BLaER1 (cell line): ENCODE measurements around the gene MYO1D.
A peak's percentile ranks its signal among the peaks of the same experiment; 100 is the strongest.

ENCODE experiments used
- H3K27ac ChIP-seq: shearing (Covaris generic); formaldehyde crosslinking; 2 replicates; pipeline ENCODE4 v1.8.1; 2022
- H3K27me3 ChIP-seq: shearing (Covaris generic); formaldehyde crosslinking; 2 replicates; pipeline ENCODE4 v1.8.1; 2022
- H3K36me3 ChIP-seq: shearing (Covaris generic); formaldehyde crosslinking; 2 replicates; pipeline ENCODE4 v1.8.1; 2022
- H3K4me1 ChIP-seq: shearing (Covaris generic); formaldehyde crosslinking; 2 replicates; pipeline ENCODE4 v1.8.1; 2022
- H3K4me2 ChIP-seq: shearing (Covaris generic); formaldehyde crosslinking; 2 replicates; pipeline ENCODE4 v1.8.1; 2022
- H3K4me3 ChIP-seq: shearing (Covaris generic); formaldehyde crosslinking; 2 replicates; pipeline ENCODE4 v1.8.1; 2022
- H3K9ac ChIP-seq: shearing (Covaris generic); formaldehyde crosslinking; 2 replicates; pipeline ENCODE4 v1.8.1; 2022
- H3K9me3 ChIP-seq: shearing (Covaris generic); formaldehyde crosslinking; 2 replicates; pipeline ENCODE4 v1.8.1; 2022
- H4K20me1 ChIP-seq: shearing (Covaris generic); formaldehyde crosslinking; 2 replicates; pipeline ENCODE4 v1.8.1; 2022
- Cebpa-rat ChIP-seq: shearing (Covaris generic); IDR thresholded peaks from 2 replicates; pipeline ENCODE4 v1.8.1; 2022

Gene MYO1D

DNA sequence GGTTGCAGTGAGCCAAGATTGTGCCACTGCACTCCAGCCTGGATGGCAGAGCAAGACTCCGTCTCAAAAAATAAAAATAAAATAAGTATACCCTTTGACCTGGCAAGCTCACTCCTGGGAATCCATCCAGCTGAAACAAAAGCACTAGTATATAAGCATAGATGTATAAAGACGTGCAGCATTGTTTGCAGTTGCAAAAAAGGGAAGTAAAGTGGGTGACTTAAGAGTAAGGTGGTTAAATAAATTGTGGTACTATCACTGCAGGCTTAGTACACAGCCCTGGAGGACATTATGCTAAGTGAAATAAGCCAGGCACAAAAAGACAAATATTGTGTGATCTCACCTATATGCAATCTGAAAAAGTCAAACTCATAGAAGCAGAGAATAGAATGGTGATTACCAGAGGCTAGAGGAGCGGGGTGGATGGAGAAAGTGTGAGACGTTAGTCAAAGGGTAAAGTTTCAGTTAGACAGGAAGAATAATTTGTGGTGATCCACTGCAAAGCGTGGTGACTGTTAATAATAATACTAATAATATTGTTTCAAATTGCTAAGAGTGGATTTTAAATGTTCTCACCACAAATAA is 113.0 kb downstream of the MYO1D start:
- Histone ChIP-seq H3K9me3 (no peaks in the 10 kb centered on the region), H3K9ac (no peak overlapping the region), H3K36me3 (no peaks in the 10 kb centered on the region), H3K4me1 (no peaks in the 10 kb centered on the region), H3K27ac (no peak overlapping the region), H3K4me2 (no peak overlapping the region), H4K20me1 (no peaks in the 10 kb centered on the region), H3K27me3 (no peaks in the 10 kb centered on the region), H3K4me3 (no peak overlapping the region)
- TF ChIP-seq Cebpa-rat, result no peak

DNA sequence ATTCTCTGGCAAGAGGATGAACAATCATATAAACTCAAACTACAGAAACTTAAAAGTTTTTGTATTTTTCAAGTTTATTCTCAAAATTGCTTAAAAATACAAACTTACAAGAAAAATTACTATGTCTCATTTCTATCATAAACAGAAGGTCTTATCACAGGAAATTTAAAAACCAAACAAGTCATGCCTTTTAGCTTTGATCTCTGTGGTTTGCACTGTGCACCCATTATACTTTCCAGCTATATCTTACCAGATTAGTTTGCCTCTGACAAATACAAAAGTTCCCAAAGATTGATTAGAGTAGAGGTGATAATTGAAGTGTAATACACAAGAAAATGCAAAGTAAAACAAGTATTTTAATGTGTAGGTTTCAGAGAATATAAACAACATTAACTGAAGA is 117.4 kb downstream of the MYO1D start:
- H3K4me1 ChIP-seq, result no peaks in the 10 kb centered on the region
- H4K20me1 ChIP-seq, result no peaks in the 10 kb centered on the region
- TF ChIP-seq Cebpa-rat, result no peak

DNA sequence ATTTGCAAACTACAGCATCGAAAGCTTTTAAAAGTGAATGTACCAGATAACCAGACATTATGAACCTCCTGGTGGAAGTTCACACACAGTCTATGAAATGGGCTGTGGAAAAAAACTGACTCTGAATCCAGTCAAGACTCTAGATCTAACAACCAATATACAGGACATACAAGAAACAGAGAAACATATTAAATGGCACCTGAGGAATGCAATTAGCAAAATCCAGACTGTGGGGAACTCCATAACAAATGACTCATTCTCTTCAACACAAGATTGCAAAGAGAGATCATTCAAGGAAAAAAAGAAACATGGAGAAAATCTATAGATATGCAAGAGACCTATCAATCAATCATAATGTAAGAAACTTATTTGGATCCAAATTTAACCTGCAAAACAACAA is 119.0 kb downstream of the MYO1D start:
- Histone ChIP-seq H3K36me3 (no peaks in the 10 kb centered on the region), H3K9ac (no peak overlapping the region), H3K4me2 (no peak overlapping the region), H3K27me3 (no peaks in the 10 kb centered on the region), H3K4me1 (no peaks in the 10 kb centered on the region), H3K27ac (no peak overlapping the region), H3K4me3 (no peak overlapping the region), H3K9me3 (no peaks in the 10 kb centered on the region), H4K20me1 (no peaks in the 10 kb centered on the region)
- TF ChIP-seq Cebpa-rat, result no peak

More for the DNA sequence above, 117.4 kb downstream of the MYO1D start:
- Histone ChIP-seq H3K27me3 (no peaks in the 10 kb centered on the region), H3K4me3 (no peak overlapping the region), H3K27ac (no peak overlapping the region), H3K9ac (no peak overlapping the region), H3K9me3 (no peaks in the 10 kb centered on the region), H3K36me3 (no peaks in the 10 kb centered on the region), H3K4me2 (no peak overlapping the region)

DNA sequence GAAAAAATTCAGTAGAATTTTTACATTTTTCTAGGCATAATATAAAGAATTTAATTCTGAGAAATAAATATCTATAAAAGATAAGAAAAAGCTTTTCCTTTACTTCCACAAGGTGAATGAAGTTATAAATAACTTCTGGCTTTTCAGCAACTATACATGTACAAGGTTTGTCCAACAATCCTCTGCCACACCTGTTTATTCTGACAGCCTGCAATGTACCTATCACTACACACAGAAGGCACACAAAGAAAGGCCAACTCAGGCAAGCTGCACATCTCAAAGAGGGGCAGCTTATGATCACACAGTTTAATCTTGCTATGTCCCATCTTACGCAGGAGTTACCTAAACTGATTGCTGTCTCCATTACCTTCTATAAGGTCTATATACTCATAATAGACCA is 120.2 kb downstream of the MYO1D start:
- Histone ChIP-seq H3K27me3 (no peaks in the 10 kb centered on the region), H4K20me1 (no peaks in the 10 kb centered on the region), H3K9me3 (no peaks in the 10 kb centered on the region), H3K36me3 (no peaks in the 10 kb centered on the region), H3K9ac (no peak overlapping the region), H3K27ac (no peak overlapping the region), H3K4me3 (no peak overlapping the region), H3K4me1 (no peaks in the 10 kb centered on the region), H3K4me2 (no peak overlapping the region)
- TF ChIP-seq Cebpa-rat, result no peak

DNA sequence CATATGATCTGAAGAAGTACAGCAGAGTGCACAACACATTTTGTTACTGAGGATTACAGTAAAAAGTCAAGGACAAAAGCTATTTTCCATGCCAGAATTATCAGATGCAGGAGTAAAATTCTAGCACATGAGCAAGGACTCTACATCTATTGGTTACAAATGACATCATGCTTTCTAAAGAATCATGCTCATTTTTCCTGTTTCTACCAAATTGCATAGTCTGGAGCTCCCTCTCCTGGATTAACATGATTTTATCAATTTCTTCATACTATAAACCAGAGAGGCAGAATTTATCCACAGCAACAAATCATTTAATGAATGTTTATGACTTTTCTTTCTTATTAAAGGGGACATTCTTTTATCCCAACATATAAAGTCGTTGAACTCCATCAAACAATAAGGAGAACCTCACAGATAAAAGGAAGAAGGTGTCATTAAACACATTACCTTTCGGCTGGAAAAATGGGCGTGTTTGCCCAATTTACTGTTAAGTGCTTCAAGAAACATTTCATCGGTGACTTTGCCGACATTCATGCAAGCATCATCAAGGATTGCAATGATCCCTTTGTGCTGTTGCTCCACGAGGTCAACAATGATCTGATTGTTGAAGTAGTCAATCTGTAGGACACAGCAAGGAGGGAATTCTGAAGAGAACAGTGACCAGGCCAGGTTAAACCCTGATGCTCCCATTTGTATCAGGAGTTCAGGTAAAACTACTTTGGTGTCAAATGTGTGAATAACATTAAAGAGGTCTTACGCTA is 121.7 kb downstream of the MYO1D start:
- no peaks in the 10 kb centered on the region for H3K4me1 ChIP-seq
- no peak overlapping the region for H3K4me2 ChIP-seq
- H3K9me3 ChIP-seq, result no peaks in the 10 kb centered on the region
- H4K20me1 ChIP-seq, result no peaks in the 10 kb centered on the region
- no peak overlapping the region for H3K4me3 ChIP-seq
- H3K27ac ChIP-seq, result no peak overlapping the region
- H3K36me3 ChIP-seq, result no peaks in the 10 kb centered on the region
- no peaks in the 10 kb centered on the region for H3K27me3 ChIP-seq
- H3K9ac ChIP-seq, result no peak overlapping the region
- TF ChIP-seq Cebpa-rat, result no peak

DNA sequence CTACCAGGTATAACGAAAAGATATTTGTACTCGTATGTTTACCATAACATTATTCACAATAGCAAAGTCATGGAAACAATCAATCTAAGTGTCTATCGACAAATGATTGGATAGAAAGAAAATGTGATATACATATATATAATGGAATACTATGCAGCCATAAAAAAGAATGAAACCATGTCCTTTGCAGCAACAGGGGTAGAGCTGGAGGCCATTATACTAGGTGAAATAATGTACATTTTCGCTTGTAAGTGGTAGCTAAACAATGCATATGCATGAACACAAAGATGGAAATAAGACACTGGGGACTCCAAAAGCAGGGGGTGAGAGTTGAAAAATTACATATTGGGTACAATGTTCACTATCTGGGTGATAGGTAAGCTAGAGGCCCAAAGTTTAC is 124.0 kb downstream of the MYO1D start:
- H4K20me1 ChIP-seq, result no peaks in the 10 kb centered on the region
- H3K27me3 ChIP-seq, result no peaks in the 10 kb centered on the region
- no peak overlapping the region for H3K27ac ChIP-seq
- no peaks in the 10 kb centered on the region for H3K36me3 ChIP-seq
- H3K4me1 ChIP-seq, result no peaks in the 10 kb centered on the region
- no peak overlapping the region for H3K9ac ChIP-seq
- TF ChIP-seq Cebpa-rat, result no peak
- H3K9me3 ChIP-seq, result no peaks in the 10 kb centered on the region
- H3K4me2 ChIP-seq, result no peak overlapping the region
- H3K4me3 ChIP-seq, result no peak overlapping the region

DNA sequence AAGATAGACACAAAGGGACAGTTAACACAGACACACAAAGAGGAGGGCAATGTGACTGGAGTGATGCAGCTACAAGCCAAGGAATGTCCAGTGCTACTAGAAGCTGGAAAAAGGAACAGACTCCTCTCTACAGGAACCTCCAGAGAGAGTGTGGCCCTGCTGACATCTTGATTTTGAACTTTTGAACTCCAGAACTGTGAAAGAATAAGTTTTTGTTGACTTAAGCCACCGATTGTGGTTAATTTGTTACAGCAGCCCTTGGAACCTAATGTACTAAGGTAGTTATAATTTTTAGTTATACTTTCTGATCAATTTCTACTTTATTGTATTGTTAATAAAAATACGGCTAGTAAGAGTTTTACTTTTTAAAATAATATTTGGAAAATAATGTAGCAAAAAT is 129.1 kb downstream of the MYO1D start:
- no peak for TF ChIP-seq Cebpa-rat
- no peak overlapping the region for H3K4me3 ChIP-seq
- no peaks in the 10 kb centered on the region for H3K36me3 ChIP-seq
- H3K9ac ChIP-seq, result no peak overlapping the region
- no peaks in the 10 kb centered on the region for H3K9me3 ChIP-seq
- H3K4me1 ChIP-seq, result peaks cover 4% of the 10 kb centered on the region
- no peak overlapping the region for H3K27ac ChIP-seq
- H3K4me2 ChIP-seq, result no peak overlapping the region
- no peaks in the 10 kb centered on the region for H3K27me3 ChIP-seq
- no peaks in the 10 kb centered on the region for H4K20me1 ChIP-seq

DNA sequence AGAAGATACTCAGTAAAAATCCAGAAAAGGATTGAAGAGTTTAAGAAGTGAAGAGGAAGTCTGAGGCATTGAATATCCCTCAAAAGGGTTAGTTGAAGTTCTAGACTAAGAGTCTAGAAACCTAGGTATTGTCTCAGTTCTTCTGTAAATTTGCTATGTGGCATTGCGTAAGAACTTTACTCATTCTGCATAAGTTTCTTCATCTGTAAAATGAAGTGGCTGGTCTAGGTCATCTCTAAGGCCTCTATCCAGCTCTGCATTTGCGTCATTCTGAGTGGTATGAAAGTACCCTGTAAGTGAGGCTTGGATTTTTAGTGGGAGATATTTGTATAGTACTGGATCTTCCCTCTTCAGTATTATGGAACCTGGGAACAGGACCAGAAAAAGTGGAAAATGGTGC is 130.2 kb downstream of the MYO1D start:
- Histone ChIP-seq H4K20me1 (no peaks in the 10 kb centered on the region), H3K27ac (no peak overlapping the region), H3K27me3 (no peaks in the 10 kb centered on the region), H3K9ac (no peak overlapping the region), H3K9me3 (no peaks in the 10 kb centered on the region), H3K4me1 (peaks cover 11% of the 10 kb centered on the region), H3K36me3 (no peaks in the 10 kb centered on the region), H3K4me2 (no peak overlapping the region), H3K4me3 (no peak overlapping the region)
- no peak for TF ChIP-seq Cebpa-rat

DNA sequence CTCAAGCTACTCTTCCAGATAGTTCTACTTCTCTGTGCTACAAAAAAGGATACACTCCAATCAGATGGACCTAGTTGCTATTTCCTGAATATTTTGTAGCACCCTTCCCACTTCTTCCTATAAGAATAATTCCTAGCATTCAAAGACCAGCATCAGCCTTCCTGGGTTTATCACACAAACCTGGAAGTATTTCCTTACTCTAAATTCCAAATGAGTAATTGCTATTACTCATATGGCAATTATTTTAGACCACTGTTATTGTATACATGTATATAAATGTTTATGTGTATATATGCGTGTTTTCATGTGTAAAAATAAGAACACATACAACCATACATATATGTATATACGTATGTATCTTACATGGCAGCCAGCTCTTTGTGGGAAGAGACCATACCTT is 130.6 kb downstream of the MYO1D start:
- H3K4me3 ChIP-seq, result no peak overlapping the region
- H3K27ac ChIP-seq, result no peak overlapping the region

DNA sequence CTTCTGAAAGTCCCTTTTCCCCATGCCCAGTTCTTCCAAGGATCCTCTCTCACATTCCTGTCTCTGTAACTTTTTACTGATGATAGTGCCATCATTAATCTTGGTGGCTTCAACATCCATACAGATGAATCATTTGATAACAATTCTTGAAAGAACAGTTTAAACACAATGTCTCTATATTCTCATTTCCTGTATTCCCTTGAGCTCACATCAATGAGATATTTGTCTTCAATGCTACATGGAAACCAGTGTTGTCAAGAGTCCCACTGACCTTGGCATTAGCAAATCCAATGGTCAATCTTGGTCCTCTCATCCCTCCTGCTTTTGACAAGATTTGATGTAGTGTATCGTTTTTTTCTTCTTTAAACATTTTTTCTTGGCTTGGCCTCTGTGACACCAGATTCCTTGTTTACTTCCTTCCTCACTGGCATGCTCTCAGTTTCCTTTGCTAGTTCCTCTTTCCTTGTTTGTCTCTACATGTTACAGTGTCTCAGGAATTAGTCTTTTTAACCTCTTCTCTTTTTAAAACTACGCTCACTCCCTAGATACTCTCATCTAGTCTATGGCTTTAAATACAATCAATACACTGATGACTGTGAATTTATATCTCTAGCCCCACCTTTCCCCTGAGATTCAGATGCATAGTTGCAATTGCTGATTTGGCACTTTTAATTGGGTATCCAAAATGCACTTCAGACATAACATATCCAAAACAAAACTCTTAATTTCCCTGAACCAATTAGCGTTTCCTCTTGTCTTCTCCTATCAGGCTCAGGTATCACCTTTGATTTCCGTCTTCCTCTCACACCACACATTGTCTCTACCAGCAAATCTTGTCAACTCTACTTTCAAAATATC is 134.0 kb downstream of the MYO1D start:
- Histone ChIP-seq H3K4me2 (peak overlapping the region; percentile 43), H4K20me1 (no peaks in the 10 kb centered on the region), H3K27ac (no peak overlapping the region), H3K36me3 (no peaks in the 10 kb centered on the region), H3K9ac (no peak overlapping the region), H3K4me1 (peaks cover 11% of the 10 kb centered on the region), H3K4me3 (no peak overlapping the region), H3K27me3 (no peaks in the 10 kb centered on the region), H3K9me3 (no peaks in the 10 kb centered on the region)
- TF ChIP-seq Cebpa-rat, result no peak

More for the DNA sequence above, 130.6 kb downstream of the MYO1D start:
- Histone ChIP-seq H3K9me3 (no peaks in the 10 kb centered on the region), H3K9ac (no peak overlapping the region), H3K4me2 (no peak overlapping the region), H4K20me1 (no peaks in the 10 kb centered on the region), H3K4me1 (peaks cover 11% of the 10 kb centered on the region), H3K27me3 (no peaks in the 10 kb centered on the region), H3K36me3 (no peaks in the 10 kb centered on the region)
- no peak for TF ChIP-seq Cebpa-rat
